ENCODE results near the gene EML4. TPM values are rescaled to one million over a fixed set of nuclear protein-coding genes. Genes with fewer than 3 reads are reported as not detected.

EML4 gene
- total and polyA plus RNA-seq, 2 of the 13 experiments (the other 11 are each of a cell fraction or from before 2014, with no cell fraction given), result 243 to 476 TPM

DNA sequence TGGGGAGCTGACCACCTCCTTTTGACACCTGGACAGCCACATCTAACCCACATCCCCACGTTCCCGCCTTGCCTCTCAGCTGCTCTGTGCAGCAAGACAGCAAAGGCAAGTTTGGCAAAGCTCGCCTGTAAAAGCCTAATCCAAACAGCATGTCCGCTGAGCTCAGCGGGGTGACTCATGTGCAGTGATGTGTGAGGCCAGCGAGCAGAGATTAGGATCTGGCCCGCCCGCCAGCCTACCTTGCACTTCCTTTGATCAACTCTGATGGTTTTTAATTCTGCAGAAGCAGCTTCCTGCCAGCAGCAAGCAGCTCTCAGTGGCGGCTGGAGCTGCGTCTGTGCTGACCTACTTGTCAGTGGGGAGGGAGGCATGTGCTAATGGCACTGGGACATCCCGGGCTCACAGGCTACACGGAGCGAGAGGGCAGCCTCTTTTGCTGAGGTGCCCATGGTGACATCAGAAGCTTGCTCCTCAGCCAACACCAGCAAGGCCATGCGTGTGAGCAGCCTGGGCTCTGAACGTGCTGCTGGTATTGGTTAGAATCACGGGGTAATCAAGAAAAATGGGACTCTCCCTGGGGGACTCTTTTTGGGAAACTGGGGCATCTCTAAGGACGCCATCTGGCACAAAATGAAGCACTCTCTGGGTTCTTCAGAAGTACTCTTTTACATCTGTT lies 36.0 kb upstream of the EML4 start (continued):
- TF ChIP-seq ZNF513 (CRISPR knock-in tag; conservative IDR thresholded peaks at IDR 0.05), result no peak
- TF ChIP-seq KLF9 (CRISPR knock-in tag; IDR thresholded peaks at IDR 0.05; ENCODE audit: low read depth), result peak; percentile 88
- TF ChIP-seq HNRNPH1 (optimal IDR thresholded peaks at IDR 0.05; ENCODE audit: low read depth, low read length), result peak; percentile 71
- peak; percentile 55 for TF ChIP-seq ZNF230 (CRISPR knock-in tag; IDR thresholded peaks at IDR 0.05)
- TF ChIP-seq, protein P1, sequence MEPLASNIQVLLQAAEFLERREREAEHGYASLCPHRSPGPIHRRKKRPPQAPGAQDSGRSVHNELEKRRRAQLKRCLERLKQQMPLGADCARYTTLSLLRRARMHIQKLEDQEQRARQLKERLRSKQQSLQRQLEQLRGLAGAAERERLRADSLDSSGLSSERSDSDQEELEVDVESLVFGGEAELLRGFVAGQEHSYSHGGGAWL (CRISPR knock-in tag; IDR thresholded peaks at IDR 0.05), result peak; percentile 95
- TF ChIP-seq RORA (CRISPR knock-in tag; IDR thresholded peaks at IDR 0.05), result no peak
- TF ChIP-seq ZNF382 (CRISPR knock-in tag; IDR thresholded peaks at IDR 0.05; ENCODE audit: borderline replicate concordance), result no peak
- TF ChIP-seq EEA1 (CRISPR knock-in tag; IDR thresholded peaks at IDR 0.05; ENCODE audit: borderline replicate concordance), result no peak
- TF ChIP-seq MBD4 (IDR thresholded peaks at IDR 0.05; ENCODE audit: borderline replicate concordance, low read length), result no peak
- peak; percentile 92 for TF ChIP-seq RARA (CRISPR knock-in tag; IDR thresholded peaks at IDR 0.05)
- no peak for TF ChIP-seq ZNF678 (CRISPR knock-in tag; IDR thresholded peaks at IDR 0.05)
- no peak for TF ChIP-seq MATR3 (CRISPR knock-in tag; IDR thresholded peaks at IDR 0.05)
- TF ChIP-seq, protein P2, sequence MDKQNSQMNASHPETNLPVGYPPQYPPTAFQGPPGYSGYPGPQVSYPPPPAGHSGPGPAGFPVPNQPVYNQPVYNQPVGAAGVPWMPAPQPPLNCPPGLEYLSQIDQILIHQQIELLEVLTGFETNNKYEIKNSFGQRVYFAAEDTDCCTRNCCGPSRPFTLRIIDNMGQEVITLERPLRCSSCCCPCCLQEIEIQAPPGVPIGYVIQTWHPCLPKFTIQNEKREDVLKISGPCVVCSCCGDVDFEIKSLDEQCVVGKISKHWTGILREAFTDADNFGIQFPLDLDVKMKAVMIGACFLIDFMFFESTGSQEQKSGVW (CRISPR knock-in tag; IDR thresholded peaks at IDR 0.05; ENCODE audit: borderline replicate concordance), result peak; percentile 34; the same call in 1 of the 2 replicates
- TF ChIP-seq WIZ (CRISPR knock-in tag; IDR thresholded peaks at IDR 0.05), result peak; percentile 70
- TF ChIP-seq MED1 (CRISPR knock-in tag; IDR thresholded peaks at IDR 0.05), result peak; percentile 100
- no peak for TF ChIP-seq TEAD2 (CRISPR knock-in tag; IDR thresholded peaks at IDR 0.05)
- 0 out of 2 replicates have a peak, but pooled peaks have one; percentile 58 for TF ChIP-seq ZNF354B (CRISPR knock-in tag; IDR thresholded peaks at IDR 0.05)
- peak; percentile 78 for TF ChIP-seq ZNF644 (CRISPR knock-in tag; IDR thresholded peaks at IDR 0.05; ENCODE audit: low read depth)
- TF ChIP-seq YEATS4 (CRISPR knock-in tag; IDR thresholded peaks at IDR 0.05; ENCODE audit: borderline replicate concordance), result peak; percentile 64
- peak; percentile 96 for TF ChIP-seq HMG20A (CRISPR knock-in tag; IDR thresholded peaks at IDR 0.05; ENCODE audit: borderline replicate concordance)
- TF ChIP-seq, protein P3, sequence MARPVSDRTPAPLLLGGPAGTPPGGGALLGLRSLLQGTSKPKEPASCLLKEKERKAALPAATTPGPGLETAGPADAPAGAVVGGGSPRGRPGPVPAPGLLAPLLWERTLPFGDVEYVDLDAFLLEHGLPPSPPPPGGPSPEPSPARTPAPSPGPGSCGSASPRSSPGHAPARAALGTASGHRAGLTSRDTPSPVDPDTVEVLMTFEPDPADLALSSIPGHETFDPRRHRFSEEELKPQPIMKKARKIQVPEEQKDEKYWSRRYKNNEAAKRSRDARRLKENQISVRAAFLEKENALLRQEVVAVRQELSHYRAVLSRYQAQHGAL (CRISPR knock-in tag; IDR thresholded peaks at IDR 0.05; ENCODE audit: not compliant biosample characterization), result peak; percentile 47
- TF ChIP-seq ZNF124 (CRISPR knock-in tag; IDR thresholded peaks at IDR 0.05), result peak; percentile 97
- TF ChIP-seq, protein P4, sequence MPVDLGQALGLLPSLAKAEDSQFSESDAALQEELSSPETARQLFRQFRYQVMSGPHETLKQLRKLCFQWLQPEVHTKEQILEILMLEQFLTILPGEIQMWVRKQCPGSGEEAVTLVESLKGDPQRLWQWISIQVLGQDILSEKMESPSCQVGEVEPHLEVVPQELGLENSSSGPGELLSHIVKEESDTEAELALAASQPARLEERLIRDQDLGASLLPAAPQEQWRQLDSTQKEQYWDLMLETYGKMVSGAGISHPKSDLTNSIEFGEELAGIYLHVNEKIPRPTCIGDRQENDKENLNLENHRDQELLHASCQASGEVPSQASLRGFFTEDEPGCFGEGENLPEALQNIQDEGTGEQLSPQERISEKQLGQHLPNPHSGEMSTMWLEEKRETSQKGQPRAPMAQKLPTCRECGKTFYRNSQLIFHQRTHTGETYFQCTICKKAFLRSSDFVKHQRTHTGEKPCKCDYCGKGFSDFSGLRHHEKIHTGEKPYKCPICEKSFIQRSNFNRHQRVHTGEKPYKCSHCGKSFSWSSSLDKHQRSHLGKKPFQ (CRISPR knock-in tag; IDR thresholded peaks at IDR 0.05; ENCODE audit: insufficient replicate concordance), result peak; percentile 89
- TF ChIP-seq SRSF4 (IDR thresholded peaks at IDR 0.05; ENCODE audit: low read depth, low read length, poor library complexity, severe bottlenecking), result no peak
- TF ChIP-seq NFKBIZ (CRISPR knock-in tag; IDR thresholded peaks at IDR 0.05), result peak; percentile 99
- peak; percentile 100 for TF ChIP-seq BRD4 (CRISPR knock-in tag; IDR thresholded peaks at IDR 0.05)

Data from HepG2 (cell line).